ENCODE data around the gene AGMO.

The AGMO gene

GRCh38 chr7:15602236-15602635 is 40.4 kb upstream of the AGMO start:
- DNase-seq (ENCODE audit: low read depth): no peak
- H3K4me3 ChIP-seq (ENCODE audit: low read depth, low read length): no peak overlapping the region
- TF ChIP-seq CTCF (IDR thresholded peaks at IDR 0.05; ENCODE audit: low read depth, low read length, missing control alignments): no peak

GRCh38 chr7:15601175-15601574 is 39.4 kb upstream of the AGMO start:
- no peak for TF ChIP-seq CTCF (IDR thresholded peaks at IDR 0.05; ENCODE audit: low read depth, low read length, missing control alignments)
- no peak overlapping the region for H3K4me3 ChIP-seq (ENCODE audit: low read depth, low read length)
- no peak for DNase-seq (ENCODE audit: low read depth)

GRCh38 chr7:15600298-15600697 is 38.5 kb upstream of the AGMO start:
- TF ChIP-seq CTCF (IDR thresholded peaks at IDR 0.05; ENCODE audit: low read depth, low read length, missing control alignments): no peak
- H3K4me3 ChIP-seq (ENCODE audit: low read depth, low read length): no peak overlapping the region
- DNase-seq (ENCODE audit: low read depth): no peak

GRCh38 chr7:15594461-15594860 is 32.6 kb upstream of the AGMO start:
- DNase-seq (ENCODE audit: low read depth): no peak
- no peak for TF ChIP-seq CTCF (IDR thresholded peaks at IDR 0.05; ENCODE audit: low read depth, low read length, missing control alignments)
- H3K4me3 ChIP-seq (ENCODE audit: low read depth, low read length): no peak overlapping the region

GRCh38 chr7:15593382-15593781 is 31.6 kb upstream of the AGMO start:
- no peak for TF ChIP-seq CTCF (IDR thresholded peaks at IDR 0.05; ENCODE audit: low read depth, low read length, missing control alignments)
- DNase-seq (ENCODE audit: low read depth): no peak
- H3K4me3 ChIP-seq (ENCODE audit: low read depth, low read length): no peak overlapping the region

GRCh38 chr7:15586266-15586665 is 24.5 kb upstream of the AGMO start:
- H3K4me3 ChIP-seq (ENCODE audit: low read depth, low read length): no peak overlapping the region
- no peak for DNase-seq (ENCODE audit: low read depth)
- TF ChIP-seq CTCF (IDR thresholded peaks at IDR 0.05; ENCODE audit: low read depth, low read length, missing control alignments): no peak

DNA sequence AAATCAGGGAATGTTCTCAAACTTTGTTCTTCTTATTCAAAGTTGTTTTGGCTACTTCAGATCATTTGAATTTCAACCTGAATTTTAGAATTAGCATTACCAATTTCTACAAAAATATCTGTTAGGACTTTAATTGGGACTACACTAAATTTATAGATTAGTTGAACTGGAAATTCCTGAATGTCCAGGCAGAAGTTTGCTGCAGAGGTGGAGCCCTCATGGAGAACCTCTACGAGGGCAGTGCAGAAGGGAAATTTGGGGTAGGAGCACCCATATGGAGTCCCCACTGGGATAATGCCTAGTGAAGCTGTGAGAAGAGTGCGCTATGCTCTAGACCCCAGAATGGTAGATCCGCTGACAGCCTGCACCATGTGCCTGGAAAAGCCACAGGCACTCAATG is 22.8 kb upstream of the AGMO start:
- no peak for DNase-seq (ENCODE audit: low read depth)
- no peak for TF ChIP-seq CTCF (IDR thresholded peaks at IDR 0.05; ENCODE audit: low read depth, low read length, missing control alignments)
- H3K4me3 ChIP-seq (ENCODE audit: low read depth, low read length): no peak overlapping the region

All from GM12864 (cell line).